ENCODE data around the gene SPHK2. TPM values are rescaled to one million over a fixed set of nuclear protein-coding genes. Genes with fewer than 3 reads are reported as not detected.

SPHK2 gene
- total RNA-seq, 1 donor from 2014 or later: 7.2 TPM

DNA sequence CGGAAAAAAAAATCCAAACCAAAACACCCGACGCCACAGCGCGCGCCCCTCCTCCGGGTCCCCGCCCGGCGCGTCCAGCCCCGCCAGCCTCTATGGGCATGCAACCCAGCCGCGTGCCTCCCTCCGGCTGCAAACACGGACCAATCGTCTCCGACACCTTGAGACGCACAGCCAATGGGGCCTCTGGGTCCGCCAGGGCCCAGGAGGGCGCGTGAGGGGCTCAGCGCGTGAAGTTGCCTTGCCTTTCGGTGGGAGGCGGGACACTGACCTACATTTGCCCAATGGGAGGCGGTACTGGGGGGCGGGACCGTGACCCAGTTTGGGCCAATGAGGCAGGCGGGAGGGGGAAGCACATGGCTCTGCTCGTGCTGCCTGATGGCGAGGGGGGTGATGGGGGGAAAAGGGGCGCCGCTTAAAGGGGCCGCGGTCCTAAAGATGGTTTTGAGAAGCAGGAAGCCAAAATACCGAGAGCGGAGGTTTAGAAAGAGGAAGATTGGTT is 18.2 kb downstream of the SPHK2 start:
- H3K4me1 ChIP-seq: peaks cover 17% of the 10 kb centered on the region
- DNase-seq (ENCODE audit: low spot score): peak; percentile 99
- no peaks in the 10 kb centered on the region for H3K9me3 ChIP-seq (ENCODE audit: low read depth)
- TF ChIP-seq EZH2phosphoT487 (IDR thresholded peaks at IDR 0.05) (no peak), EZH2 (IDR thresholded peaks at IDR 0.05) (no peak)
- TF ChIP-seq, protein P1, sequence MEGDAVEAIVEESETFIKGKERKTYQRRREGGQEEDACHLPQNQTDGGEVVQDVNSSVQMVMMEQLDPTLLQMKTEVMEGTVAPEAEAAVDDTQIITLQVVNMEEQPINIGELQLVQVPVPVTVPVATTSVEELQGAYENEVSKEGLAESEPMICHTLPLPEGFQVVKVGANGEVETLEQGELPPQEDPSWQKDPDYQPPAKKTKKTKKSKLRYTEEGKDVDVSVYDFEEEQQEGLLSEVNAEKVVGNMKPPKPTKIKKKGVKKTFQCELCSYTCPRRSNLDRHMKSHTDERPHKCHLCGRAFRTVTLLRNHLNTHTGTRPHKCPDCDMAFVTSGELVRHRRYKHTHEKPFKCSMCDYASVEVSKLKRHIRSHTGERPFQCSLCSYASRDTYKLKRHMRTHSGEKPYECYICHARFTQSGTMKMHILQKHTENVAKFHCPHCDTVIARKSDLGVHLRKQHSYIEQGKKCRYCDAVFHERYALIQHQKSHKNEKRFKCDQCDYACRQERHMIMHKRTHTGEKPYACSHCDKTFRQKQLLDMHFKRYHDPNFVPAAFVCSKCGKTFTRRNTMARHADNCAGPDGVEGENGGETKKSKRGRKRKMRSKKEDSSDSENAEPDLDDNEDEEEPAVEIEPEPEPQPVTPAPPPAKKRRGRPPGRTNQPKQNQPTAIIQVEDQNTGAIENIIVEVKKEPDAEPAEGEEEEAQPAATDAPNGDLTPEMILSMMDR (IDR thresholded peaks at IDR 0.05): no peak
- peak overlapping the region; percentile 76 for H3K27ac ChIP-seq
- peak overlapping the region; percentile 97 for H3K27ac Mint-ChIP-seq
- peaks cover 9% of the 10 kb centered on the region for H3K36me3 Mint-ChIP-seq
- H3K4me3 Mint-ChIP-seq: peak overlapping the region; percentile 90
- H3K79me2 ChIP-seq (ENCODE audit: low read depth): peaks cover 10% of the 10 kb centered on the region
- peaks cover 21% of the 10 kb centered on the region for H4K20me1 ChIP-seq (ENCODE audit: low read depth)
- H3F3A ChIP-seq (ENCODE audit: low read depth): peaks cover 47% of the 10 kb centered on the region
- peaks cover 6% of the 10 kb centered on the region for H3K27me3 Mint-ChIP-seq (ENCODE audit: insufficient read depth, low read depth)
- no peaks in the 10 kb centered on the region for H3K9me3 Mint-ChIP-seq
- H3K36me3 ChIP-seq: no peaks in the 10 kb centered on the region
- no peak overlapping the region for H2AFZ ChIP-seq (replicated peaks)
- peaks cover 49% of the 10 kb centered on the region for H3K4me1 Mint-ChIP-seq
- peak overlapping the region; percentile 87 for H3K4me3 ChIP-seq
- no peaks in the 10 kb centered on the region for H3K27me3 ChIP-seq
- H3K9ac ChIP-seq: no peak overlapping the region
- peak overlapping the region; percentile 98 for H3K4me2 ChIP-seq

DNA sequence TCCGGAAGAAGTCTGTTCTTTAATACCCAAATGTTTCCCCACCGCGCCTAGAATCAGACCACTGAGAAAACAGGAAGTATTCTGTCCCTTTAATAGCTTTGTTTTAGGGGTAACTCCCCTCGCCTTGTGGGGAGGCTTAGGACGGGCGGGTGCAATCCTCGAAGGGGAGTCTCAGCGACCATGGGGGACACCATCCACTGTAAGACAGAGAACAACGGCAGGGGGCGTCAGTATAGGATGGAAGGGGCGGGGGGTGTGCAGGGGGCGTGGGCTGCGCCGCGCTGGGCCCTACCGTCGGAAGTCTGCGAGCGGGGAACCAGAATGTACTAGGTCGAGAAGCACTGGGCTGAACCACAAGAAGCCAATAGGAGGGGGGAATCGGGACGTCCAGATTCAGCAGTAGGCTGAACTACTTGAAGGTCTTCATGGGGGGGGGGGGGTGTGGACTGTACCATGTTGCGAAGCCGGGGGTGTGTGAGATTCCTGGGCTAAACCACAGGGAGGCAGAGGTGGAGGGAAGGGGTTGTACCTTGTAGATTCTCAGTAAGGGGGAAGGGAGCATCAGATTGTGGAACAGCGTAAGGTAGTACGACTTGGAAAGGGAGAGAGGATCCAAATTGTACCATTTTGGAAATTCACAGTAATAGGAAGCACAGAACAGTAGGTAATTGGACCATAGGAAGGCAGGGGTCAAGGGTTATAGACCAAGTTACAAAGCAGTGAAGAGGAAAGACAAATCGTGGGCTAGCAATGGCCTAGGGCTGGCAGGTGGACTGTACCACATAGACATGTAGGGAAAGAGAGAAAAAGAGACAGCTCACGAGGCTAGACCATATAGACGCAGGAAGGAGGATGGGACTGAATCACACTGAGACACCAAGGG is 18.9 kb downstream of the SPHK2 start:
- peaks cover 10% of the 10 kb centered on the region for H3K79me2 ChIP-seq (ENCODE audit: low read depth)
- peaks cover 17% of the 10 kb centered on the region for H3K4me1 ChIP-seq
- no peak overlapping the region for H2AFZ ChIP-seq (replicated peaks)
- H3K4me3 ChIP-seq: peak overlapping the region; percentile 29
- H3K4me3 Mint-ChIP-seq: peak overlapping the region; percentile 90
- H3K4me1 Mint-ChIP-seq: peaks cover 46% of the 10 kb centered on the region
- H3K27me3 ChIP-seq: no peaks in the 10 kb centered on the region
- peak overlapping the region; percentile 76 for H3K27ac ChIP-seq
- no peak overlapping the region for H3K9ac ChIP-seq
- no peak for TF ChIP-seq EZH2phosphoT487 (IDR thresholded peaks at IDR 0.05)
- TF ChIP-seq, protein P1 (IDR thresholded peaks at IDR 0.05): peak; percentile 39
- no peaks in the 10 kb centered on the region for H3K9me3 Mint-ChIP-seq
- peaks cover 51% of the 10 kb centered on the region for H3F3A ChIP-seq (ENCODE audit: low read depth)
- H3K36me3 Mint-ChIP-seq: peaks cover 10% of the 10 kb centered on the region
- H3K9me3 ChIP-seq (ENCODE audit: low read depth): no peaks in the 10 kb centered on the region
- peaks cover 16% of the 10 kb centered on the region for H4K20me1 ChIP-seq (ENCODE audit: low read depth)
- H3K4me2 ChIP-seq: peak overlapping the region; percentile 66
- peaks cover 9% of the 10 kb centered on the region for H3K27me3 Mint-ChIP-seq (ENCODE audit: insufficient read depth, low read depth)
- peak; percentile 94 for DNase-seq (ENCODE audit: low spot score)
- no peaks in the 10 kb centered on the region for H3K36me3 ChIP-seq
- peak overlapping the region; percentile 97 for H3K27ac Mint-ChIP-seq

GRCh38 chr19:48638831-48639381 is 19.6 kb downstream of the SPHK2 start:
- H3K9me3 Mint-ChIP-seq: no peaks in the 10 kb centered on the region
- peaks cover 9% of the 10 kb centered on the region for H3K27me3 Mint-ChIP-seq (ENCODE audit: insufficient read depth, low read depth)
- H3K4me1 Mint-ChIP-seq: peaks cover 39% of the 10 kb centered on the region
- peaks cover 17% of the 10 kb centered on the region for H3K79me2 ChIP-seq (ENCODE audit: low read depth)
- no peak overlapping the region for H3K9ac ChIP-seq
- H2AFZ ChIP-seq (replicated peaks): no peak overlapping the region
- H3K4me3 Mint-ChIP-seq: peak overlapping the region; percentile 90
- no peaks in the 10 kb centered on the region for H3K9me3 ChIP-seq (ENCODE audit: low read depth)
- H3K4me2 ChIP-seq: peak overlapping the region; percentile 66
- H3K4me3 ChIP-seq: no peak overlapping the region
- no peak for TF ChIP-seq EZH2 (IDR thresholded peaks at IDR 0.05)
- no peak for TF ChIP-seq EZH2phosphoT487 (IDR thresholded peaks at IDR 0.05)
- TF ChIP-seq, protein P1 (IDR thresholded peaks at IDR 0.05): no peak
- H3K27ac Mint-ChIP-seq: peak overlapping the region; percentile 75
- peaks cover 51% of the 10 kb centered on the region for H3F3A ChIP-seq (ENCODE audit: low read depth)
- peaks cover 10% of the 10 kb centered on the region for H3K36me3 Mint-ChIP-seq
- H3K27ac ChIP-seq: no peak overlapping the region
- H3K4me1 ChIP-seq: peaks cover 16% of the 10 kb centered on the region
- no peaks in the 10 kb centered on the region for H3K36me3 ChIP-seq
- no peaks in the 10 kb centered on the region for H3K27me3 ChIP-seq
- peaks cover 8% of the 10 kb centered on the region for H4K20me1 ChIP-seq (ENCODE audit: low read depth)
- DNase-seq (ENCODE audit: low spot score): no peak
